Mucosa of stomach (tissue), 1 donor: ENCODE measurements around the gene LRRN2.
"Not testable (repeated sequence)": the region's sequence is repeated elsewhere in the genome, so short reads cannot be mapped to it uniquely, and the experiment has no call there.

Source experiments
- H3K27me3 ChIP-seq: one replicate; pipeline ENCODE4 v1.7.0; 2013; ENCODE audit warnings: mild to moderate bottlenecking, low read length; ENCODE audit not compliant: control insufficient read depth, insufficient read depth
- H3K36me3 ChIP-seq: one replicate; pipeline ENCODE4 v1.7.0; 2013; ENCODE audit warnings: low read length; ENCODE audit not compliant: control insufficient read depth, insufficient read depth
- H3K4me1 ChIP-seq: one replicate; pipeline ENCODE4 v1.7.0; 2013; ENCODE audit warnings: mild to moderate bottlenecking, low read length; ENCODE audit not compliant: control insufficient read depth, insufficient read depth
- H3K4me3 ChIP-seq: one replicate; pipeline ENCODE4 v1.7.0; 2013; ENCODE audit warnings: low read length
- H3K9ac ChIP-seq: one replicate; pipeline ENCODE4 v1.7.0; 2013; ENCODE audit warnings: mild to moderate bottlenecking, low read length, moderate library complexity
- H3K9me3 ChIP-seq: one replicate; pipeline ENCODE4 v1.7.0; 2013; ENCODE audit warnings: mild to moderate bottlenecking, low read length, moderate library complexity; ENCODE audit not compliant: control insufficient read depth
- donor health status: Pancreatic carcinoma.

The LRRN2 gene

GRCh38 chr1:204578867-204579664 is 106.5 kb downstream of the LRRN2 start:
- H3K9ac ChIP-seq = peak overlapping the region; percentile 30
- H3K36me3 ChIP-seq = no peaks in the 10 kb centered on the region
- peak overlapping the region; percentile 10 for H3K4me3 ChIP-seq
- H3K27me3 ChIP-seq = no peaks in the 10 kb centered on the region
- H3K9me3 ChIP-seq = no peaks in the 10 kb centered on the region
- H3K4me1 ChIP-seq = peaks cover 6% of the 10 kb centered on the region

- no peaks in the 10 kb centered on the region for H3K36me3 ChIP-seq
- H3K9me3 ChIP-seq = no peaks in the 10 kb centered on the region
- no peak overlapping the region for H3K4me3 ChIP-seq
- H3K27me3 ChIP-seq = no peaks in the 10 kb centered on the region
- H3K4me1 ChIP-seq = peaks cover 6% of the 10 kb centered on the region
- no peak overlapping the region for H3K9ac ChIP-seq
These were observed 107.6 kb downstream of the LRRN2 start for GRCh38 chr1:204577794-204578478.

- Histone ChIP-seq H3K9ac (no peak overlapping the region), H3K4me1 (peaks cover 6% of the 10 kb centered on the region), H3K36me3 (no peaks in the 10 kb centered on the region), H3K27me3 (no peaks in the 10 kb centered on the region), H3K9me3 (no peaks in the 10 kb centered on the region), H3K4me3 (no peak overlapping the region)
These were observed 109.1 kb downstream of the LRRN2 start for GRCh38 chr1:204576422-204576821.

GRCh38 chr1:204575221-204576190 is 110.0 kb downstream of the LRRN2 start:
- Histone ChIP-seq H3K9me3 (no peaks in the 10 kb centered on the region), H3K4me1 (peaks cover 6% of the 10 kb centered on the region), H3K9ac (no peak overlapping the region), H3K4me3 (no peak overlapping the region), H3K27me3 (no peaks in the 10 kb centered on the region), H3K36me3 (no peaks in the 10 kb centered on the region)

GRCh38 chr1:204574865-204575163 is 110.7 kb downstream of the LRRN2 start:
- H3K4me3 ChIP-seq = no peak overlapping the region
- no peaks in the 10 kb centered on the region for H3K36me3 ChIP-seq
- peaks cover 6% of the 10 kb centered on the region for H3K4me1 ChIP-seq
- no peak overlapping the region for H3K9ac ChIP-seq
- no peaks in the 10 kb centered on the region for H3K9me3 ChIP-seq
- H3K27me3 ChIP-seq = no peaks in the 10 kb centered on the region

GRCh38 chr1:204574016-204574864 is 111.3 kb downstream of the LRRN2 start:
- H3K27me3 ChIP-seq = no peaks in the 10 kb centered on the region
- peaks cover 1% of the 10 kb centered on the region for H3K4me1 ChIP-seq
- no peaks in the 10 kb centered on the region for H3K36me3 ChIP-seq
- no peaks in the 10 kb centered on the region for H3K9me3 ChIP-seq
- no peak overlapping the region for H3K4me3 ChIP-seq
- no peak overlapping the region for H3K9ac ChIP-seq

- H3K36me3 ChIP-seq = no peaks in the 10 kb centered on the region
- H3K9ac ChIP-seq = no peak overlapping the region
- no peaks in the 10 kb centered on the region for H3K9me3 ChIP-seq
- no peaks in the 10 kb centered on the region for H3K4me1 ChIP-seq
- no peak overlapping the region for H3K4me3 ChIP-seq
- no peaks in the 10 kb centered on the region for H3K27me3 ChIP-seq
These were observed 112.3 kb downstream of the LRRN2 start for GRCh38 chr1:204572923-204573922.

- Histone ChIP-seq H3K9ac (no peak overlapping the region), H3K4me1 (no peaks in the 10 kb centered on the region), H3K4me3 (no peak overlapping the region), H3K36me3 (no peaks in the 10 kb centered on the region), H3K27me3 (no peaks in the 10 kb centered on the region), H3K9me3 (no peaks in the 10 kb centered on the region)
These were observed 113.9 kb downstream of the LRRN2 start for GRCh38 chr1:204571631-204572030.

- no peaks in the 10 kb centered on the region for H3K27me3 ChIP-seq
- H3K36me3 ChIP-seq = no peaks in the 10 kb centered on the region
- no peak overlapping the region for H3K4me3 ChIP-seq
These were observed 114.4 kb downstream of the LRRN2 start for GRCh38 chr1:204571128-204571527.

GRCh38 chr1:204570021-204570420 is 115.5 kb downstream of the LRRN2 start:
- H3K36me3 ChIP-seq, H3K4me3 ChIP-seq, H3K27me3 ChIP-seq, H3K9ac ChIP-seq, H3K4me1 ChIP-seq, H3K9me3 ChIP-seq: not testable (repeated sequence)

More at GRCh38 chr1:204571128-204571527, 114.4 kb downstream of the LRRN2 start:
- no peaks in the 10 kb centered on the region for H3K4me1 ChIP-seq
- no peaks in the 10 kb centered on the region for H3K9me3 ChIP-seq
- no peak overlapping the region for H3K9ac ChIP-seq
